HL-60 (cell line): ENCODE results near the gene LEP.
"Not testable (repeated sequence)": the region's sequence is repeated elsewhere in the genome, so short reads cannot be mapped to it uniquely, and the experiment has no call there.

Experiments used
- DNase-seq, 2 experiments: peaks; one replicate each; pipeline ENCODE4 v3.0.0-alpha.2; 2010 to 2020; ENCODE audit warnings: low read depth in 1 of 2, low spot score in 1 of 2
- H3K27ac ChIP-seq: fragments of 250-450 bp; sonication (Bioruptor Pico); replicated peaks from 2 replicates; pipeline ENCODE4 v1.5.1; 2020; ENCODE audit warnings: mild to moderate bottlenecking, moderate library complexity
- H3K27me3 ChIP-seq: fragments of 250-450 bp; sonication (Bioruptor Pico); 2 replicates; pipeline ENCODE4 v1.5.1; 2021; ENCODE audit warnings: mild to moderate bottlenecking, moderate library complexity; ENCODE audit not compliant: insufficient read depth, poor library complexity, severe bottlenecking
- H3K4me3 ChIP-seq: replicated peaks from 2 replicates; pipeline ENCODE4 v1.5.1; 2011; ENCODE audit warnings: mild to moderate bottlenecking, control low read depth, low read length; ENCODE audit not compliant: insufficient read depth
- CTCF ChIP-seq: IDR thresholded peaks from one replicate; pipeline ENCODE4 v1.5.1; 2011; ENCODE audit warnings: low read length, control low read depth, inconsistent platforms; ENCODE audit not compliant: insufficient read depth
- GABPA ChIP-seq: IDR thresholded peaks from 2 replicates; pipeline ENCODE4 v1.6.1; 2012; ENCODE audit warnings: low read depth
- POLR2AphosphoS5 ChIP-seq: IDR thresholded peaks from 2 replicates; pipeline ENCODE4 v1.6.1; 2012; ENCODE audit warnings: low read depth
- REST ChIP-seq: IDR thresholded peaks from 2 replicates; pipeline ENCODE4 v1.6.1; 2012; ENCODE audit warnings: low read depth; ENCODE audit not compliant: insufficient replicate concordance
- SPI1 ChIP-seq: IDR thresholded peaks from 2 replicates; pipeline ENCODE4 v1.6.1; 2012; ENCODE audit warnings: low read depth, mild to moderate bottlenecking, borderline replicate concordance

Gene LEP

GRCh38 chr7:128274884-128275603, 34.0 kb downstream of the LEP start:
- Histone ChIP-seq H3K27me3 (no peaks in the 10 kb centered on the region), H3K27ac (no peak overlapping the region), H3K4me3 (no peak overlapping the region)
- no peak for TF ChIP-seq CTCF
- no peak for TF ChIP-seq SPI1
- TF ChIP-seq GABPA, result no peak
- TF ChIP-seq REST, result no peak
- no peak for DNase-seq

GRCh38 chr7:128275681-128276080, 34.6 kb downstream of the LEP start:
- no peak for DNase-seq
- H3K4me3 ChIP-seq, result no peak overlapping the region
- H3K27ac ChIP-seq, result no peak overlapping the region
- TF ChIP-seq CTCF (no peak), POLR2AphosphoS5 (no peak), SPI1 (no peak), REST (no peak), GABPA (no peak)
- no peaks in the 10 kb centered on the region for H3K27me3 ChIP-seq

- Histone ChIP-seq H3K27ac (no peak overlapping the region), H3K27me3 (no peaks in the 10 kb centered on the region), H3K4me3 (no peak overlapping the region)
- no peak for DNase-seq
- TF ChIP-seq POLR2AphosphoS5 (no peak), CTCF (no peak)
These were observed 37.3 kb downstream of the LEP start for GRCh38 chr7:128278366-128278765.

- H3K27ac ChIP-seq, result no peak overlapping the region
- H3K4me3 ChIP-seq, result no peak overlapping the region
- H3K27me3 ChIP-seq, result no peaks in the 10 kb centered on the region
- no peak for DNase-seq
- TF ChIP-seq SPI1 (no peak), GABPA (no peak), POLR2AphosphoS5 (no peak), CTCF (no peak), REST (no peak)
These were observed 38.1 kb downstream of the LEP start for GRCh38 chr7:128279124-128279713.

GRCh38 chr7:128280451-128280850, 39.4 kb downstream of the LEP start:
- not testable (repeated sequence) for H3K4me3 ChIP-seq, DNase-seq, H3K27ac ChIP-seq, H3K27me3 ChIP-seq
